Adrenal gland (tissue), 5 donors: Measurements from ENCODE around the gene SPPL2A.

ENCODE experiments used
- POLR2A ChIP-seq, 2 donors: fragments of 450-650 bp; IDR thresholded peaks; one replicate each; pipeline ENCODE4 v1.6.1; 2017; ENCODE audit warnings: antibody characterized with exemption in 2 of 2, mild to moderate bottlenecking in 2 of 2, moderate library complexity in 1 of 2
- TF ChIP-seq, protein P1 (sequence below), 6 experiments: fragments of 450-650 bp in 4 of 6; fragments of 200-600 bp in 2 of 6; sonication (generic) in 1 of 6; IDR thresholded peaks; 1 replicate in 5 of 6; 2 replicates in 1 of 6; pipeline versions ENCODE4 v1.5.1 to v1.8.0; 2016 to 2021; ENCODE audit warnings: antibody characterized with exemption in 6 of 6, mild to moderate bottlenecking in 2 of 6, moderate library complexity in 1 of 6
- donor health status: DM: no; HTN: no; CAD: no.

GRCh38 chr15:50791486-50791885 is 26.0 kb upstream of the SPPL2A start:
- TF ChIP-seq, protein P1, sequence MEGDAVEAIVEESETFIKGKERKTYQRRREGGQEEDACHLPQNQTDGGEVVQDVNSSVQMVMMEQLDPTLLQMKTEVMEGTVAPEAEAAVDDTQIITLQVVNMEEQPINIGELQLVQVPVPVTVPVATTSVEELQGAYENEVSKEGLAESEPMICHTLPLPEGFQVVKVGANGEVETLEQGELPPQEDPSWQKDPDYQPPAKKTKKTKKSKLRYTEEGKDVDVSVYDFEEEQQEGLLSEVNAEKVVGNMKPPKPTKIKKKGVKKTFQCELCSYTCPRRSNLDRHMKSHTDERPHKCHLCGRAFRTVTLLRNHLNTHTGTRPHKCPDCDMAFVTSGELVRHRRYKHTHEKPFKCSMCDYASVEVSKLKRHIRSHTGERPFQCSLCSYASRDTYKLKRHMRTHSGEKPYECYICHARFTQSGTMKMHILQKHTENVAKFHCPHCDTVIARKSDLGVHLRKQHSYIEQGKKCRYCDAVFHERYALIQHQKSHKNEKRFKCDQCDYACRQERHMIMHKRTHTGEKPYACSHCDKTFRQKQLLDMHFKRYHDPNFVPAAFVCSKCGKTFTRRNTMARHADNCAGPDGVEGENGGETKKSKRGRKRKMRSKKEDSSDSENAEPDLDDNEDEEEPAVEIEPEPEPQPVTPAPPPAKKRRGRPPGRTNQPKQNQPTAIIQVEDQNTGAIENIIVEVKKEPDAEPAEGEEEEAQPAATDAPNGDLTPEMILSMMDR (IDR thresholded peaks at IDR 0.05): no peak
- TF ChIP-seq POLR2A (IDR thresholded peaks at IDR 0.05): no peak
